HG03378 (cell line): ENCODE results near the gene OAS2.
A peak's percentile ranks its signal among the peaks of the same experiment; 100 is the strongest.
"Not testable (repeated sequence)": the region's sequence is repeated elsewhere in the genome, so short reads cannot be mapped to it uniquely, and the experiment has no call there.

Experiments used
- ATAC-seq: cut with Tn5 transposase; IDR thresholded peaks from one replicate; pipeline ENCODE4 v1.9.1; 2021; ENCODE audit warnings: mild to moderate bottlenecking, moderate library complexity; ENCODE audit not compliant: unreplicated experiment

The OAS2 gene

DNA sequence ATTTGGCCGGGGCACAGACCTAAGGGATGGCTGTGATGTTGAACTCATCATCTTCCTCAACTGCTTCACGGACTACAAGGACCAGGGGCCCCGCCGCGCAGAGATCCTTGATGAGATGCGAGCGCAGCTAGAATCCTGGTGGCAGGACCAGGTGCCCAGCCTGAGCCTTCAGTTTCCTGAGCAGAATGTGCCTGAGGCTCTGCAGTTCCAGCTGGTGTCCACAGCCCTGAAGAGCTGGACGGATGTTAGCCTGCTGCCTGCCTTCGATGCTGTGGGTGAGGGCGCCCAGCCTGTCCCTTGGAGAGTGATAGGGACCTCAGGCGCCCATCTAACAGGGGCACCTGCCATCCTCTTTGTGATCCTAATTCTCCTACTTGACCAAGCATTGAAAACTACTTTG, 27.6 kb upstream of the OAS2 start:
- ATAC-seq: no peak

DNA sequence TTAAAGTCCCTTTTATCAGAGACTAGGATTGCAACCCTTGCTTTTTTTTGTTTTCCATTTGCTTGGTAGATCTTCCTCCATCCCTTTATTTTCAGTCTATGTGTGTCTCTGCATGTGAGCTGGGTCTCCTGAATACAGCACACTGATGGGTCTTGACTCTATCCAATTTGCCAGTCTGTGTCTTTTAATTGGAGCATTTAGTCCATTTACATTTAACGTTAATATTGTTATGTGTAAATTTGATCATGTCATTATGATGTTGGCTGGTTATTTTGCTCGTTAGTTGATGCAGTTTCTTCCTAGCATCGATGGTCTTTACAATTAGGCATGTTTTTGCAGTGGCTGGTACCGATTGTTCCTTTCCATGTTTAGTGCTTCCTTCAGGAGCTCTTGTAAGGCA, 21.2 kb upstream of the OAS2 start:
- not testable (repeated sequence) for ATAC-seq

DNA sequence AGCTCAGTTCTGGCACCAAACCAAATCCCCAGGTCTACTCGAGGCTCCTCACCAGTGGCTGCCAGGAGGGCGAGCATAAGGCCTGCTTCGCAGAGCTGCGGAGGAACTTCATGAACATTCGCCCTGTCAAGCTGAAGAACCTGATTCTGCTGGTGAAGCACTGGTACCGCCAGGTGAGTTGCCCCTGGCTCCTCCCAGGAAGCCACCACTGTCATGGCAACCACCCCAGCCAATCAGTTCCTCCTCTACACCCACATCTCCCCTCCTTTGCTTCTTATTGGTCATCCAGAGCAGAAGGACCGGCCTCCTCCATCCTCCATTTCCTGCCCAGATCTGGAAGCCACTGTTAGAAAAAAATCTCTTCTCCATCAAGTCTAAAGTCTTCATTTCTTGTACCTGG, 17.2 kb upstream of the OAS2 start:
- no peak for ATAC-seq

DNA sequence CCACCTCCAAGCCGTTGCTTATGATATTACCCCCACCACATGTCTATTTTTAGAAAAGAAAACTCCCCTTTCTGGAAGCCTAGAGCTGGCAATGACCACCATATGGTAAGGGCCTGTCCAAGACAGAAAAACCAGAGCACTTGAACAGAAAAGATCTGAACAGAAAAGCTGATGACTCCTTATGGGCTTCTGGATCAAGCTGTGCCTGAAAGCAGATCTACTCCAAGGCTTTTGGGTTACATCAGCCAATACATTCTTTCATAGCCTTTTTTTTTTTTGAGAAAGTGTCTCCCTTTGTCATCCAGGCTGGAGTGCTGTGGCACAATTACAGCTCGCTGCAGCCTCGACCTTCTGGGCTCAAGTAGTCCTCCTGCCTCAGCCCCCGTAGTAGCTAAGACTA, 16.8 kb upstream of the OAS2 start:
- no peak for ATAC-seq

DNA sequence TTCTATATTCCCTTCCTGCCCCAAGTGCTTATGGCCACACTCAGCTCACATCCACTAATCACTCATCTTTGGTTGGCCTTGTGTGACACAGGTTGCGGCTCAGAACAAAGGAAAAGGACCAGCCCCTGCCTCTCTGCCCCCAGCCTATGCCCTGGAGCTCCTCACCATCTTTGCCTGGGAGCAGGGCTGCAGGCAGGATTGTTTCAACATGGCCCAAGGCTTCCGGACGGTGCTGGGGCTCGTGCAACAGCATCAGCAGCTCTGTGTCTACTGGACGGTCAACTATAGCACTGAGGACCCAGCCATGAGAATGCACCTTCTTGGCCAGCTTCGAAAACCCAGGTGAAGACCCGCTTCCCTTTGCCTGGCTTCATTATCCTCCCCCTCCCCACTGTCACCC, 15.8 kb upstream of the OAS2 start:
- no peak for ATAC-seq

DNA sequence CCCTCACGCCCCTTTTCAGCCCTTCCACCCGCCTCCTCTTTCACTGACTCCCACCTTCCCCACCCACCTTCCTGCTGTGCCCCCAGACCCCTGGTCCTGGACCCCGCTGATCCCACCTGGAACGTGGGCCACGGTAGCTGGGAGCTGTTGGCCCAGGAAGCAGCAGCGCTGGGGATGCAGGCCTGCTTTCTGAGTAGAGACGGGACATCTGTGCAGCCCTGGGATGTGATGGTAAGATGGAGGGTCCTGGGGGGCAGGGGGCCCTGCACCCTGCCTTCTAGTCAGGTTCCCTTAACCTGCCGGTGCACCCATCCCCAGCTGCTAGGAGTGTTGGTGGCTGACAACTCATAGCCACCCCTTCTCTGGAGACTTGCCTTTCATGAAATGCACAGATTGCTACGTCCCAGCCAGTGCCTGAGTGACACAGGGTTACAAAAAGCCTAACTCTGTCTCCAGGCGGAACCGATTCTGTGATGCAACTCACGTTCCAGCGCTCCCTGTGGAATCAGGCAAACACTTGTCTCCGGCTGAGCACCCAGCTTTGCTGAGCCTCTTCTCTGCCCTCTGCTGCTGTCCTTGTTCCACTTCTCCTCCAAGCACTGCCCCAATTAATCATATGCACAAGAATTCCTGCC, 15.0 kb upstream of the OAS2 start:
- ATAC-seq: no peak

DNA sequence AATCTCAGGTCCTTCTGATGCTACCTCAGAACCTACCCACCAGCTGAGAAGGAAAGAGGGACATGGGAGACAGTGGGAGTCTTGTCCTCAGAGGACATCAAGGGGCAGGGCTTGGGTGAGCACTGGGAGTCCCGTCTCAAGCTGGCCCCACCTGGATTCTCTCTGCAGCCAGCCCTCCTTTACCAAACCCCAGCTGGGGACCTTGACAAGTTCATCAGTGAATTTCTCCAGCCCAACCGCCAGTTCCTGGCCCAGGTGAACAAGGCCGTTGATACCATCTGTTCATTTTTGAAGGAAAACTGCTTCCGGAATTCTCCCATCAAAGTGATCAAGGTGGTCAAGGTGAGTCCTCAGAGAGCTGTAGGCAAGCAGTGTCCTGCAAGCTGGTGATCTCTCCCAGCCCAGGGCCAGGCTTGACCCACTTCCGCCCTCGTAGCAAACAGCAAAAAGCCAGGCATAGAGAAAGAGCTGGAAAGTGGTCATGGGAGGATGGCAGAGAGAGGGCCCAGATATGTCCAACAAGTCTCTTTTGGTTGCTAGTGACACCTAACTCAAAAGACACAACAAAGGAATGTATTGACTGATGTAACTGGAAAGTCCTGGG, 14.2 kb upstream of the OAS2 start:
- ATAC-seq: no peak

DNA sequence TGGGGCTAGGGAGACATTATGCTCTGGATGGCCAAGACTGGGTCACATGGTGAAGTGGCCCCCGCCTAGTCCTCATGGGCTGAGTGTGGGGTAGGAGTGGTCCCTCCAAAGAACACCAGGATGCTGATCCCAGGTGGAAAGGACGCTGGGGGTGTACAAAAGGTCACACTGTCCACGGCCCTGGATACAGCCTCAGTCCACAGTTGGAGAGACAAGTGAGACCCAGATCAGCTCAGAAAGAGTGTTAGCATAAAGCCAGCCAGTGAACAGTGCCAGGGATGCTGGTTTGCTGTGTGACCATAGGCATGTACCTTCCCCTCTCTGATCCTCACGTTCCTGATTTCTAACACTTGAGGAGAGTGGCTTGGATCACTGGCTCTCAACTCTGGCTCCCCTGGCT, 13.4 kb upstream of the OAS2 start:
- no peak for ATAC-seq

DNA sequence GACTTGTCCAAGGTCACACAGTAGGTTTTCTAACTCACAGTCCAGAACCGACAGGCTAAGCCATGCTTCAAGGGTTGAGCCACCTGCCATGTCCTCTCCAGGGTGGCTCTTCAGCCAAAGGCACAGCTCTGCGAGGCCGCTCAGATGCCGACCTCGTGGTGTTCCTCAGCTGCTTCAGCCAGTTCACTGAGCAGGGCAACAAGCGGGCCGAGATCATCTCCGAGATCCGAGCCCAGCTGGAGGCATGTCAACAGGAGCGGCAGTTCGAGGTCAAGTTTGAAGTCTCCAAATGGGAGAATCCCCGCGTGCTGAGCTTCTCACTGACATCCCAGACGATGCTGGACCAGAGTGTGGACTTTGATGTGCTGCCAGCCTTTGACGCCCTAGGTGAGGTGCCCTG, 12.7 kb upstream of the OAS2 start:
- no peak for ATAC-seq

DNA sequence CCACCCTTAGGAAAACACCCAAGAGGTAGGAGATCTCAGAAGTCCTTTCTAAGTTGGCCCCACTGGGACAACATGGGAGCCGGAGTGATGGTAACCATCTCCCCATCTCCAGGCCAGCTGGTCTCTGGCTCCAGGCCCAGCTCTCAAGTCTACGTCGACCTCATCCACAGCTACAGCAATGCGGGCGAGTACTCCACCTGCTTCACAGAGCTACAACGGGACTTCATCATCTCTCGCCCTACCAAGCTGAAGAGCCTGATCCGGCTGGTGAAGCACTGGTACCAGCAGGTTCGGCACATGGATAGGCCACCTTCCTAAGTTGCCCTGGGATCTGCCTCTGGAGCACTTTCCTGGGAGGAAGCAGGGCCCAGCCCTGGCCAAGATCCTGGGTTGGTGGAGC, 11.0 kb upstream of the OAS2 start:
- no peak for ATAC-seq

DNA sequence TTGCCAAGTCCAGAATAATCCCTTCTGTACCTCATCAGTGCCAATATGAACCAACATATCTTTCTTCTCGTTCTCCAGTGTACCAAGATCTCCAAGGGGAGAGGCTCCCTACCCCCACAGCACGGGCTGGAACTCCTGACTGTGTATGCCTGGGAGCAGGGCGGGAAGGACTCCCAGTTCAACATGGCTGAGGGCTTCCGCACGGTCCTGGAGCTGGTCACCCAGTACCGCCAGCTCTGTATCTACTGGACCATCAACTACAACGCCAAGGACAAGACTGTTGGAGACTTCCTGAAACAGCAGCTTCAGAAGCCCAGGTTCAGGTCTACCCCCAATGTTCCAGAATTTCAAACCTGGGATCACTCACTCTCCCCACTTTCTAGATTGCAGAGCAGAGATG, 10.5 kb upstream of the OAS2 start:
- no peak for ATAC-seq

DNA sequence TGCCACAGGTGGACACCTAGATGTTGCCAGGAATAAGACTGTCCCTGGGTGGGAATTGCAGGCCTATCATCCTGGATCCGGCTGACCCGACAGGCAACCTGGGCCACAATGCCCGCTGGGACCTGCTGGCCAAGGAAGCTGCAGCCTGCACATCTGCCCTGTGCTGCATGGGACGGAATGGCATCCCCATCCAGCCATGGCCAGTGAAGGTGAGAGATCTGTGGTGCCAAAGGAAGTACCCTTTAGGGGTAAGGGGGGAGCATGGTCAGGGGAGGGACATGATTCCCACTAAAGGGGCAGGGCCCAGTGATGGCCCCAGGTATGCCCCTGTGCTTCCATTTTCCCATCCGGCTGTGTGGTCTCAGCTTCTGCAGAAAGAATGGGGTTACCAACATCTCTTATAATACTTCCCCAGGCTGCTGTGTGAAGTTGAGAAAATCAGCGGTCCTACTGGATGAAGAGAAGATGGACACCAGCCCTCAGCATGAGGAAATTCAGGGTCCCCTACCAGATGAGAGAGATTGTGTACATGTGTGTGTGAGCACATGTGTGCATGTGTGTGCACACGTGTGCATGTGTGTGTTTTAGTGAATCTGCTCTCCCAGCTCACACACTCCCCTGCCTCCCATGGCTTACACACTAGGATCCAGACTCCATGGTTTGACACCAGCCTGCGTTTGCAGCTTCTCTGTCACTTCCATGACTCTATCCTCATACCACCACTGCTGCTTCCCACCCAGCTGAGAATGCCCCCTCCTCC, 8.6 kb upstream of the OAS2 start:
- no peak for ATAC-seq

DNA sequence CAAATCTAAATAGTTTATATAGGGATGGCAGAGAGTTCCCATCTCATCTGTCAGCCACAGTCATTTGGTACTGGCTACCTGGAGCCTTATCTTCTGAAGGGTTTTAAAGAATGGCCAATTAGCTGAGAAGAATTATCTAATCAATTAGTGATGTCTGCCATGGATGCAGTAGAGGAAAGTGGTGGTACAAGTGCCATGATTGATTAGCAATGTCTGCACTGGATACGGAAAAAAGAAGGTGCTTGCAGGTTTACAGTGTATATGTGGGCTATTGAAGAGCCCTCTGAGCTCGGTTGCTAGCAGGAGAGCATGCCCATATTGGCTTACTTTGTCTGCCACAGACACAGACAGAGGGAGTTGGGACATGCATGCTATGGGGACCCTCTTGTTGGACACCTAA, 7.9 kb upstream of the OAS2 start:
- no peak for ATAC-seq

DNA sequence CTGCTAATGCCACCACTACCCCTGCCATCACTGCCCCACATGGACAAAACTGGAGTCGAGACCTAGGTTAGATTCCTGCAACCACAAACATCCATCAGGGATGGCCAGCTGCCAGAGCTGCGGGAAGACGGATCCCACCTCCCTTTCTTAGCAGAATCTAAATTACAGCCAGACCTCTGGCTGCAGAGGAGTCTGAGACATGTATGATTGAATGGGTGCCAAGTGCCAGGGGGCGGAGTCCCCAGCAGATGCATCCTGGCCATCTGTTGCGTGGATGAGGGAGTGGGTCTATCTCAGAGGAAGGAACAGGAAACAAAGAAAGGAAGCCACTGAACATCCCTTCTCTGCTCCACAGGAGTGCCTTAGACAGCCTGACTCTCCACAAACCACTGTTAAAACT, 7.1 kb upstream of the OAS2 start:
- ATAC-seq: no peak

DNA sequence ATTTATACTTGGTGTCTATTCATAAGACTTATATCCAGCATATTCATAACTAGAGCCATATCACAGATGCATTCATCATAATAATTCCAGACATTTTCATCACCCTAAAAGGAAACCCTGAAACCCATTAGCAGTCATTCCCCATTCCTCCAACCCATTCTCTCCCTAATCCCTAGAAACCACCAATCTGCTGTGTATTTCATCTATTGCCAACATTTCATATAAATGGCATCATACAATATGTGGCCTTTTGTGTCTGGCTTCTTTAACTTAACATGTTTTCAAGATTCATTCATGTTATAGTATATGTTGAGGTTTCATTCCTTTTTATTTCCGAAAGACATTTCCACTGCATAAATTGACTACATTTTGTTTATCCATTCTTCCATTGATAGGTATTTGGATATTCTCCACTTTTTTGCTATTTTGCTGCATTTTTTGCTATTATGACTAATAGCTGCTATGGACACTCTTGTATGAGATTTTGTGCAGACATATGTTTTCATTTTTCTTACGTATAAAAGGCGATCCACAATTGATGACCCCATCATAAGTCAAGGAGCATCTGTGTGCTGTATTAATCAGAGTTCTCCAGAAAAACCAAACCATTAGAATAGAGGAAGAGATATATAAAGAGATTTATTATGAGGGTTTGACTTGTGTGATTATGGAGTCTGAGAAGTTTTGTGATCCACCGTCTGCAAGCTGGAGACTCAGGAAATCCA, 5.1 kb upstream of the OAS2 start:
- ATAC-seq: no peak

DNA sequence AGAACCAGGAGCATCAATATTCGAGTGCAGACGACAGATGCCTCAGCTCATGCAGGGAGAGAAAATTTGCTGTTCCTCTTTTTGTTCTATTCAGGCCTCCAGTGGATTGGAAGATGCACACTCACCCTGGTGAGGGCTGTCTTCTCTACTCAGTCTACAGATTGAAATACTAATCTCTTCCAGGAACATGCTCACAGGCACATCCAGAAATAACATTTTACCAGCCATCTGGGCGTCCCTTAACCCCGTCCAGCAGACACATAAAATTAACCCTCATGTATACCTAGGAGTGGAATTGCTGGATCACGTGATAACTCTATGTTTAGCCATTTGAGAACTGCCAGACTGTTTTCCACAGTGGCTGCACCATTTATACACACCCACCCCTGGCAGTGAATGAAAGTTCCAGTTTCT, 4.5 kb upstream of the OAS2 start:
- ATAC-seq: no peak

DNA sequence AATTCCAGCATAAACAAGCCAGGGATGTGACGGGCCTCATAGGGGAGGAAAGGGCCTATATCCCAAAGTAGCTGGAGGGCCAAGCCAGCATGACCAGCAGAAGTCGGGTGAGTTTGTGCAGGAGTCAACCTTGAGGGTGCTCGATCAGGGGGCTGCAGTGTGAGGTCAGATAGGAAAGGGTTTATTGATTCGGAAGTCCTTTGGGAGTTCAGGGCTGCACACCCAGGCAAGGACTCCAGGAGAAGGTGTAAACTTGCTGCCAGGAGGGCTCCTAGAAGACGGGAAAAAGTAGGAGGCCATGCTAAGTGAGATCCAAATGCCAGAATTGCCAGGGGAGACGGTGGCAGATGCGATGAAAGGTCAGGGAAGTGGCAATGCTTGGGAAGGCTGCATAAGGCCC, 3.4 kb upstream of the OAS2 start:
- no peak for ATAC-seq

DNA sequence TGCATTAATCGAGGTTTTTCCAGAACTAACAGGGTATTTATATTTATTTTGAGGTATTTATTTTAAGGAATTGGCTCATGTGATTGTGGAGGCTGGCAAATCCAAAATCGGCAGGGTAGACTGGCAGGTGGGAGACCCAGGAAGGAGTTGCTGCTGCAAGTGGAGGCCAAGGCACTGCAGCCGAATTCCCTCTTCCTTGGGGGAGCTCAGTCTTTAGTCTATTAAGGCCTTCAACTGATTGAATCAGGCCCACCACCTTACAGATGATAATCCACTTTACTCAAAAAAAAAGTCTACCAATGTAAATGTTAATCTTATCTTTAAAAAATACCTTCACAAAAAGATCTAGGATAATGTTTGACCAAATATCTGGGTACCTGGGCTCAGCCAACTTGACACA, 1.2 kb upstream of the OAS2 start:
- ATAC-seq: no peak

DNA sequence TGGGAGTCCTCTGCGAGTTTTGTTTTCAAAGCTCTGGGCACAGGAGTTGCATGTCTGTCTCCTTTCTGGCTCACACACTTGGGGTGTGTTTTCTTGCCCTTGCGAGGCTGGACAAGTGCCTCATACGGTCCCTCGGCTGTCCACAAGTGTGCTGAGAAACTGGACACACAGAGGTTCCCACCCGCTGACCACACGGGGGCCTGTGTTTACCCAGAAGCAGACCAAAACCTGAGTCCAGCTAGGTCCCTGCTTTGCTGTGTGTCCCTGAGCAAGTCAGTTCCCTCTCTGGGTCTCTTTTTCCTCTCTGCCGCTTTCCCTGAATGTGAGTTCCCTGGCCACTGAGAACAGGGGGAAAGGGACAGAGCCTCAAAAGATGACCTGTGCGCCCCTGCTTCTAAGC, 678 bp upstream of the OAS2 start:
- no peak for ATAC-seq

DNA sequence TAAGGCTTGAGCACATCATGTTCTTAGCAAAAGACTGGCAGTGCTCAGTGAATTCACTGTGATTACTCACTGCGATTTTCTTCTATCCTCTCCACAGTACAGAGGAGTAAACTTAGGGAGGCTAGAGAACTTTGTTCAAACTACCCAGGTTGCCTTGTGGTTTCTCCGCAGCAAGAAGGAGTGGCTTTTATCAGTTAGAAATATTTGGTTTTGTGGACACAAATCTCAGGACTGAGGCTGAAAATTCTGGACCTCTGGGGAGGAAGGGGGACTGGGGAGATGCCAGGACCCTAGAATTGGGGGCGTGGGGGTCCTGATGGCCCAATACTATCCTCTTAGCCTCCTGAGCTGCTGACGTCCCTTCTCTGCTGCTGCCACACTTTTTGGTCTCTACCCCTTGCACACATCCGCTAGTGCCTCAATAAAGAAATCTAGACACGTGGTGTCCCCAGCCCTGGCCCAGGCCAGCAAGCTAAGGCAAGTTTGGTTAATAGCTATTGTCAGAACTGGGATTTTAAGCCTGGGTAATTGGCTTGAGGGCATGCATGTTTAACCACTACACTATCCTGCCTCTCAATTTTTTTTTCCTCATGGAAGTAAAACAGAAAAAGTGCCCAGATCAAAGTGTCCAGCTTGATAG, 842 bp downstream of the OAS2 start:
- peak; percentile 32 for ATAC-seq

DNA sequence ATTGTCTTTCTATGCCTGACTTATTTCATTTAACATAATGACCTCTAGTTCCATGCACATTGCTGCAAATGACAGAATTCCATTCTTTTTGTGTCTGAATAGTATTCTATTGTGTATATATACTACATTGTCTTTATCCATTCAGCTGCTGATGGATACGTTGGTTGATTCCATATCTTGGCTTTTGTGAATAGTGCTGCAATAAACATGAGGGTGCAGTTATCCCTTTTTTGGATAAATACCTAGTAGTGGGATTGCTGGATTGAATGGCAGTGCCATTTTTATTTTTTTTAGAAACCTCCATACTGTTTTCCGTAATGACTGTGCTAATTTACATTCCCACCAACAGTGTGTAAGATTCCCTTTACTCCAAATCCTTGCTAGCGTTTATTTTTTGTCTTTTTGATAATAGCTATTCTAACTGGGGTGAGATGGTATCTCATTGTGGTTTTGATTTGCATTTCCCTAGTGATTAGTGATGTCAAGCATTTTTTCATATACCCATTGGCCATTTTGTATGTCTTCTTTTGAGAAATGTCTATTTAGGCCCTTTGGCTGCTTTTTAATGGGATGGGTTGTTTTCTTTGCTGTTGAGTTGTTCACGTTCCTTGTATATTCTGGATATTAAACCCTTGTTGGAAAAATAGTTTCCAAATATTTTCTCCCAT, 2.3 kb downstream of the OAS2 start:
- no peak for ATAC-seq
